KMS-11 (cell line): ENCODE measurements around the gene KCNC4.

Experiments used
- H2AFZ ChIP-seq: fragments of 200-600 bp; sonication (generic); 2 replicates; pipeline ENCODE4 v1.6.1; 2016; ENCODE audit warnings: antibody characterized with exemption, mixed run types, low read depth
- H3K27ac ChIP-seq: fragments of 200-600 bp; sonication (generic); 2 replicates; pipeline ENCODE4 v1.6.1; 2016; ENCODE audit warnings: mild to moderate bottlenecking, mixed run types
- H3K27me3 ChIP-seq: fragments of 200-600 bp; sonication (generic); 2 replicates; pipeline ENCODE4 v1.6.1; 2017; ENCODE audit warnings: mild to moderate bottlenecking, low read depth, mixed run types, moderate library complexity; ENCODE audit not compliant: insufficient read depth
- H3K36me3 ChIP-seq: fragments of 200-600 bp; sonication (generic); 2 replicates; pipeline ENCODE4 v1.6.1; 2017; ENCODE audit warnings: mild to moderate bottlenecking, mixed run types; ENCODE audit not compliant: insufficient read depth
- H3K4me1 ChIP-seq: fragments of 200-600 bp; sonication (generic); 2 replicates; pipeline ENCODE4 v1.6.1; 2016; ENCODE audit warnings: mild to moderate bottlenecking, low read depth, mixed run types; ENCODE audit not compliant: poor library complexity, severe bottlenecking
- H3K4me2 ChIP-seq: fragments of 200-600 bp; sonication (generic); 2 replicates; pipeline ENCODE4 v1.7.0; 2016; ENCODE audit warnings: mild to moderate bottlenecking, mixed run types
- H3K4me3 ChIP-seq: fragments of 200-600 bp; sonication (generic); IDR thresholded peaks from 2 replicates; pipeline ENCODE4 v1.6.1; 2017; ENCODE audit warnings: low read depth, low read length, mixed read lengths; ENCODE audit not compliant: insufficient read depth
- H3K79me2 ChIP-seq: fragments of 200-600 bp; sonication (generic); 2 replicates; pipeline ENCODE4 v1.6.1; 2016; ENCODE audit warnings: low read depth, mixed run types; ENCODE audit not compliant: insufficient read depth
- H3K9ac ChIP-seq: fragments of 200-600 bp; sonication (generic); 2 replicates; pipeline ENCODE4 v1.6.1; 2016; ENCODE audit warnings: mild to moderate bottlenecking, mixed run types
- H4K20me1 ChIP-seq: fragments of 200-600 bp; sonication (generic); 2 replicates; pipeline ENCODE4 v1.6.1; 2016; ENCODE audit warnings: mild to moderate bottlenecking, mixed run types; ENCODE audit not compliant: insufficient read depth
- CTCF ChIP-seq: fragments of 200-600 bp; sonication (generic); conservative IDR thresholded peaks from 2 replicates; pipeline ENCODE4 v1.6.1; 2017; ENCODE audit warnings: low read depth, mild to moderate bottlenecking, antibody characterized with exemption, low read length, moderate library complexity, mixed read lengths

Gene KCNC4

GRCh38 chr1:110245876-110246620 lies 35.9 kb downstream of the KCNC4 start:
- H4K20me1 ChIP-seq: no peaks in the 10 kb centered on the region
- H3K27me3 ChIP-seq: no peaks in the 10 kb centered on the region
- no peak for TF ChIP-seq CTCF

GRCh38 chr1:110248746-110249145 lies 38.6 kb downstream of the KCNC4 start:
- no peak for TF ChIP-seq CTCF
- Histone ChIP-seq H3K4me1 (no peaks in the 10 kb centered on the region), H2AFZ (no peak overlapping the region), H4K20me1 (no peaks in the 10 kb centered on the region), H3K9ac (no peak overlapping the region), H3K4me3 (no peak overlapping the region), H3K27me3 (no peaks in the 10 kb centered on the region), H3K27ac (no peak overlapping the region), H3K36me3 (no peaks in the 10 kb centered on the region), H3K4me2 (no peak overlapping the region), H3K79me2 (no peaks in the 10 kb centered on the region)

More at GRCh38 chr1:110245876-110246620, 35.9 kb downstream of the KCNC4 start:
- H3K4me2 ChIP-seq: no peak overlapping the region
- no peak overlapping the region for H3K4me3 ChIP-seq
- H3K79me2 ChIP-seq: no peaks in the 10 kb centered on the region
- H3K4me1 ChIP-seq: no peaks in the 10 kb centered on the region
- H3K27ac ChIP-seq: no peak overlapping the region
- H3K36me3 ChIP-seq: no peaks in the 10 kb centered on the region
- H3K9ac ChIP-seq: no peak overlapping the region
- H2AFZ ChIP-seq: no peak overlapping the region

- Histone ChIP-seq H3K27me3 (no peaks in the 10 kb centered on the region), H3K4me3 (no peak overlapping the region), H3K4me2 (no peak overlapping the region), H3K4me1 (no peaks in the 10 kb centered on the region), H3K9ac (no peak overlapping the region), H3K27ac (no peak overlapping the region), H4K20me1 (no peaks in the 10 kb centered on the region), H2AFZ (no peak overlapping the region), H3K79me2 (no peaks in the 10 kb centered on the region), H3K36me3 (no peaks in the 10 kb centered on the region)
- TF ChIP-seq CTCF: no peak
Measured at GRCh38 chr1:110249256-110249655, 39.1 kb downstream of the KCNC4 start.

- H3K4me2 ChIP-seq: no peak overlapping the region
- no peaks in the 10 kb centered on the region for H3K27me3 ChIP-seq
- no peaks in the 10 kb centered on the region for H4K20me1 ChIP-seq
- no peak overlapping the region for H3K9ac ChIP-seq
- H3K4me3 ChIP-seq: no peak overlapping the region
- no peaks in the 10 kb centered on the region for H3K79me2 ChIP-seq
- no peak overlapping the region for H2AFZ ChIP-seq
- no peaks in the 10 kb centered on the region for H3K4me1 ChIP-seq
- no peaks in the 10 kb centered on the region for H3K36me3 ChIP-seq
- no peak overlapping the region for H3K27ac ChIP-seq
- no peak for TF ChIP-seq CTCF
Measured at GRCh38 chr1:110250008-110250407, 39.9 kb downstream of the KCNC4 start.
